Measurements from ENCODE around the gene ABLIM3. TPM values are rescaled to one million over a fixed set of nuclear protein-coding genes. Genes with fewer than 3 reads are reported as not detected.
A peak's percentile ranks its signal among the peaks of the same experiment; 100 is the strongest.

The ABLIM3 gene
- total and polyA plus RNA-seq, 9 of the 15 experiments (the other 6 are each of a cell fraction or from before 2014, with no cell fraction given), result 0.03 to 0.38 (median 0.11) TPM

GRCh38 chr5:149242339-149242738, 101.0 kb downstream of the ABLIM3 start (continued):
- TF ChIP-seq ZFX (CRISPR knock-in tag; IDR thresholded peaks at IDR 0.05) (no peak), ETS1 (conservative IDR thresholded peaks at IDR 0.05; ENCODE audit: control insufficient read depth, low read depth, low read length) (no peak), BMI1 (IDR thresholded peaks at IDR 0.05; ENCODE audit: low read length) (no peak), NR1H2 (CRISPR knock-in tag; IDR thresholded peaks at IDR 0.05) (no peak), POU5F1 (IDR thresholded peaks at IDR 0.05; ENCODE audit: borderline replicate concordance, low read depth, low read length, partially characterized antibody) (no peak), NR2C2 (CRISPR knock-in tag; IDR thresholded peaks at IDR 0.05) (no peak), NR2C2 (tag; IDR thresholded peaks at IDR 0.05) (peak; percentile 25; the same call in 1 of the 2 replicates), ZNF316 (IDR thresholded peaks at IDR 0.05) (no peak), ZNF175 (CRISPR knock-in tag; IDR thresholded peaks at IDR 0.05; ENCODE audit: low read depth) (no peak), MIER1 (IDR thresholded peaks at IDR 0.05; ENCODE audit: low read depth) (no peak), ZBTB12 (CRISPR knock-in tag; IDR thresholded peaks at IDR 0.05) (no peak), REST (IDR thresholded peaks at IDR 0.05; ENCODE audit: borderline replicate concordance) (no peak), REST (CRISPR knock-in tag; IDR thresholded peaks at IDR 0.05; ENCODE audit: low read depth) (no peak), PRDM10 (IDR thresholded peaks at IDR 0.05; ENCODE audit: partially characterized antibody) (peak; percentile 60), TAL1 (IDR thresholded peaks at IDR 0.05) (no peak)

All from K562 (cell line).